22Rv1 (cell line): ENCODE results near the gene ASIC1.

Source experiments
- CTCF ChIP-seq: fragments of 450-650 bp; IDR thresholded peaks from 2 replicates; pipeline ENCODE4 v1.5.1; 2017; ENCODE audit warnings: mild to moderate bottlenecking
- ZFX ChIP-seq: fragments of 450-650 bp; IDR thresholded peaks from 2 replicates; pipeline ENCODE4 v1.6.1; 2017; ENCODE audit warnings: antibody characterized with exemption, borderline replicate concordance

- TF ChIP-seq CTCF, result no peak
- TF ChIP-seq ZFX, result no peak
Observed at GRCh38 chr12:50042693-50043092, 14.7 kb upstream of the ASIC1 start.
